SK-N-DZ (cell line): ENCODE results near the gene CKAP5.

Source experiments
- DNase-seq: peaks from one replicate; pipeline ENCODE4 v3.0.0-alpha.2; 2015; ENCODE audit warnings: low spot score

The CKAP5 gene

DNA sequence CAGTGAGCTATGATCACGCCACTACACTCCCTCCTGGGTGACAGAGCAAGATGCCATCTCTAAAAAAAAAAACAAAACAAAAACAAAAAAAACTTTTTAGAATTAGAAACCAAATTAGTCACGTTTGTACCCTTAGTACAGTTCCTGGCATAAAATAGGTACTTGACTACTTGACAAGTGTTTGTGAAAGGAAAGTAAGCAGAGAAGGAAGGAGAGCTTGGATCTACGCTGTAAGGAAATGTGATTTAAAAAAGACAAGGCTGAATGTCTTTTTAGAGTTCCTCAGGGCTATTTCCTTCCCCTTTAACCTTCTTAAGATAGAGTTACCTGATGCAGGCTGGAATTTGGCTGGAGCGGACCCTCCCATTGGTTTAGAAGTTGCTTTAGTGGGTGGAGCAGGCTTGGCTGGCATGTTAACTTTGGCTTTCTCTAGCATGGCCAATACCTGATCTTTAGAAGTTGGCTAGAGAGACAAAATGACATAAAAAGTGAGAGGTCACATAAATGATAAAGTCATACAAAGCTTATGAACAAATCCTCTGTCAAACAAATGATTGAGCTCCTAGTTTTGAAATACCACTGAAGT, 76.4 kb downstream of the CKAP5 start:
- no peak for DNase-seq

DNA sequence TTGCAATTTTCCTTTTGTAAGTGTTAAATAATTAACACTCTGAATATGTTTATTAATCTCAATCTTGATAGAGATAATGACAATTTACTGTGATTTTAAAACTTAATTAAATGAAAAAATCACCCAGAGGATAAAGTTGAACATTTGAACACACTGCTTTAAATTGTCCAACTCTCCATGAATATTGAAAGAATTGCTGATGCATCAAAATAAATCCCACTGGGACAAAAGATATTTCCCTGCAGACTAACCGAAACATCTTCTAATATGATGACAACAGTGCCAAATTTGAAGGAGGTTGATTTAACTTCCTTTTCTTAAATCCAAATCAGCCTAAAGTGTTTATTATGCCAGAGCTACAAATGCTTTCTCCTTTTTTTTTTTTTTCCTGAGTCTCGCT, 79.4 kb downstream of the CKAP5 start:
- DNase-seq = no peak

DNA sequence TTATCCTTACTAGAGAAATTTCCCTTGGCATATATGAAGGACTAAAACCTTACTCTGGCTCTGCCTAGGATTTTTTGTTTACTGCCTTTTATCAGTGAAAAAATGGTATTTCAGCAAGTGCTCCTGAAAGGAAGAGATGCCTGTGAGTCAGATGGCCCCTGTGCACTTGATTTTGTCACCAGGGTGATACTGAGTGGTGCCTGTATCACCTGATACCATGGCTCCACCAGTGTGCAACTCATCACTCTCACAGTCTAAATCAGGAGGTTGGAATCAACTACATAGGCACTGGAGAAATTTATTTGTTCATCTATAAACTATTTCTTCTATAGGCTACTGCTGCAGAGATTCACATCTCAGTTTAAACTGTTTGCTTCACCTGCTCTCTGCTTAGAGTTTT, 83.8 kb downstream of the CKAP5 start:
- DNase-seq = no peak

DNA sequence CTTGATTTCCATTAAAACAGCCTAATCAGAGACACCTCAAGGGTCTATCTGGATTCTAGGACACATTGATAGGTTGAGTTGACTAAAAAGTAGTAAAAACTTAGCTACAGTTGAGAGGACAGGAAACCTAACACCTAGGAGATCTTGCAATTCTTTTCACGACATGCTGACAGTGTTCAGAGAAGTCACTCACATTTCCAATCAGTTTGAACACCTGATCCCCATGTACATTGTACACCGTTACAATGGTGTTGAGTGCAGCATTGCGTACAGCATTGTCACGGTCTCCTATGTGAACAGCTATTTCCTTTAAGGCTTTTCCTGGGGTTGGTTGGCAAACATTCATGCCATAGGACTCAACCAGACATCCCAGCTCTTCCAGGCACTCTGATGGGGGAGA, 84.3 kb downstream of the CKAP5 start:
- no peak for DNase-seq

DNA sequence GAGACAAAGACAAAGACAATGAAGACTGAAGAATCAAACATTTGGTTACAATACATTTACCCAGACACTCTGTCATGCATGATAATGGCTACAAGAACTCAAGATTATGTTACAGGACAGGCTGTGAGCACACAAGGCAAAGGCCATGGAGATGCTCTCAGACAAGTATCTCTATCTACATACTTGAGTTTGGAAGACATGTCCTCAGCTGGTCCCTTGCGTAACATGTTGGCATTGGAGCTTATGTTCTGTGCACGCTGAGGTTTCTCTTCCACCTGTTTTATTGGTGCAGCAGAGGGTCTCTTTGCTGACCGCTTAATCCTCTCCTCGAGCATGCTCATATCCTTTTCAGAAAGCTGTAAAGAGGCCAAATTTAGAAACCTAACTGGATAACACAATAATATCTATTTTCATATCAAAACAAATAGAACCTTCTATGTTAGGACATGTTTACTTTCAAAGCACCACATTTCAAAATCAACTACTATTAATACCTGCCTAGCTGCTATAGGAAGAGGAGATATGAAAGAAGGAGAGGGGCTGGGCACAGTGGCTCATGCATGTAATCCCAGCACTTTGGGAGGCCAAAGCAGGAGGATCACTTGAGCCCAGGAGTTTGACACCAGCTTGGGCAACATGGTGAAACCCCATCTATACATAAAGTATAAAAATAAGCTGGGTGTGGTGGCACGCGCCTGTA, 85.5 kb downstream of the CKAP5 start:
- DNase-seq = no peak

DNA sequence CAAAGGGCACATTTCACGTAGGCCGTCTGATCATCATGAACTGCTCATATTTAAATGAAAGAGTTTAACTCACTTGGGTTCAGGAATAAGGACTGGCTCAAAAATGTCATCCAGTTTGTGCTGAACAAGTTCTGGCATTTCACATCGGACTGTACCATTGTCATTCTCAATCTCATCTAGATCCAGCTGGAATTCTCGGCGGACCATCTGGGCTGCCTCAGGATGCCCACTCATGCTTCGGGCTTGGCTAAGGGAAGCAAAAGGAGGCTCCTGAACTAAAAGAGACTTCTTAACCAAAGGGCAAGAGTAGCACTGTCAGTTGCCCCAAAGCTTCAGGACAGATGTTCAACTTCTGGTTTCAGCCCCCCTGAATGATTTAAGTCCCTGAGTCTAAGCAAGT, 86.9 kb downstream of the CKAP5 start:
- DNase-seq = no peak

DNA sequence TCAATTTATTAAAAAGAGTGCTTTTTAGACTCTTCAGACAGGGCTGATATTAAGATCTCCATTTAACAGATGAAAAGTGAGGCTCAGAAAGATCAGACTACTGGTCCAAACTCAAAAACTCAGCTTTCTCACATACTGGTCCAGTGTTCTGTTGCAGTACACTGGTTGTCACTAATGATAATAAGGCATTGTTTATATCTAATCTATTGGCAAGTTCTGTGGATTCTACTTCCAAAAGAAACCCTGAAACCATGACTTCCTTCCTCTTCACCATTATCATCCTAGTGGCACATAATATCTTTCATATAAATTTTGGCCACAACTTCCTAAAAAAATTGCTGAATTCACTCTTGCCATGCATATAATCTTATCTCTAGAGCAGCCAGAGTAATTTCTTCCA, 90.1 kb downstream of the CKAP5 start:
- no peak for DNase-seq

DNA sequence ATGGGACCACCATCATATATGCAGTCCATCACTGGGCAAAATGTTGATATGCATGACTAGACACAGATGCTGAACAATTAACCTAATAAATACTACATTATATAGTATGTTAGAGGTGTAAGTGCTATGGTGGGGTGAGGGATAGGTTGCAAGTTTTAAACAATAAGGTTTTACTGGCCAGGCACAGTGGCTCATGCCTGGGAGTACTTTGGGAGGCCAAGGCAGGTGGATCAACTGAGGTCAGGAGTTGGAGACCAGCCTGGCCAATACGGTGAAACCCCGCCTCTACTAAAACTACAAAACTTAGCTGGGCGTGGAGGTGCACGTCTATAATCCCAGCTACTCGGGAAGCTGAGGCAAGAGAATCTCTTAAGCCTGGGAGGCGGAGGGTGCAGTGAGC, 98.9 kb downstream of the CKAP5 start:
- DNase-seq = no peak

DNA sequence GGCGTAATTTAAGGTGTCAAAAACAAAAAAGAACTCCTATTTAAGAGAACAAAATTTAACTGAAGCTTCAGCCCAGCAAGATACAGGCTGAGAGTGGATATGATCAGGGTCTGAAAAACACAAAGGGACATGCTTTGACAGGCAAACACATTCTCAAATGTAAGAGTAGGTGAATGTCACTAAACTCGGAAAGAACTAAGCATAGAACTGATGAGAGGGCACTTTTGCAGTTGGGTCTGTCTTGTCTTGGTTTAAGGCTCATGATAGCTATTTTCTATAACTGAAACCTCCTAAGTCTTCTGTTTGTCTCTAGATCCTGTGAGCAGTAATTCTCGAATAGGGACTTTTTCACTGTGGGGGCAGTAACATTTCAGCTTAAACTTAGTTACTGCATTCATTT, 100.1 kb downstream of the CKAP5 start:
- DNase-seq = no peak

DNA sequence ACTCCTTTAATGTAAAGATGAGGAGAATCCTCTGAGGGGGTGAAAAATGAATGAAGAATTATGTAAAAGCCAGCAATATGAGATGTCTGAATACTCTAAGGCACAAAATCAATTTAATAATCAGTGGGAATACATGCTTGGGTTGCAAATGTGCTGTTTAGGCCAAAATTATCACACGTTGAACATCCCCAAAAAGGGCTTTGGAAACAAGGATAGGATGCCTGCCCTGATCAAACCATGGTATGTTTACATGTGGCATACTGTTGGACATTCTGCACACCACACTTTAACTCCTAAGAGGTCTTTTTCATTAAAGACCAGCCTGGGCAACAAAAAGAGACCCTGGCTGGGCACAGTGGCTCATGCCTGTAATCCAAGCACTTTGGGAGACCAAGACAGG, 100.8 kb downstream of the CKAP5 start:
- no peak for DNase-seq

DNA sequence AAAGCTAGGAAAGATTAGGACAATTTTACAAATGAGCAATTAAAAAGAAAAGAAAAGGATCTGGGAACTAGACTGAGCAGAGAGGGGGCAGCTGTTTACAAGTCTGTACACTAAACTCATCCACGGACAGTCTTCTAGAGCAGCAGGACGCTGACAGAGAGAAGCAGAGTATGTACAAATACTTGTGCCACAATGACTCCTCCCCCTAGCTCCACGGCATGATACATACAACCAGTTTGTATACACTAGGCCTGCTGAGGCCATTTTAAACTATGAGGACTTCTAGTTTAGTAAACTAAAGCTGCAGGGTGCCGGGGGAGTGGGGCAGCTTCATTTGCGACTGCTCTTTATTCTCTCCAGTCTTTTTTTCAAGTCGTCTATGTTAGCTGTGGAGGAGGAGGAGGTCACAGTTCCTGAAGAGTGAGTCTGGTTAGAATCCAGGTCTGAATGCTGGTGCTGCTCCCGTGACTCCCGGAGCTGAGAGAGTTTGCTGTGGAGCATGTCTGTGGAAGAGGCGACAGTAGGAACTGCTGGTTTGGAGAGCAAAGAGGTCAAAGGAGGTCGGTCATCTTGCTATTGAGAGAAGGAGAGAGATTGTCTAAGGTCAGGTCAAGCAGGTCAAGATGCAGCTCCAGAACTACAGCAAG, 102.3 kb downstream of the CKAP5 start:
- DNase-seq = no peak

DNA sequence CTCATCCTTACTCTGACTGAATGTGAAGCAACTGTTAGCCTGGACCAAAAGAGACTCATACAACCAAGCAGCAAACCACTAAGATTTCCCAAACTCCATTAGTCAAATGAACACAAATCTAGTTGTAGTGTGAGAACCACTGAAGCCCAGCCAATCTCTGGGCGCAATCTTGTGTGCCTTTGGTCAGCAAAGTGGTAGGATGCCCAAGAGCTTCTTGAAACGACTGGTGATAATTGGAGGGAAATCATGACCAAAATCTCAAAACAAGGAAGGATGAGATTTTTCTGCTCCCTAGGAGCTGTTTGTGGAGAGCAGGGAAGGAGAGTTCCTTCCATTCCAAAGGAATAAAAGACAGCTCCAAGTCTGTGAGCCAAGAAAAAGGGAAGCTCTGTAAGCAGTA, 103.0 kb downstream of the CKAP5 start:
- no peak for DNase-seq

DNA sequence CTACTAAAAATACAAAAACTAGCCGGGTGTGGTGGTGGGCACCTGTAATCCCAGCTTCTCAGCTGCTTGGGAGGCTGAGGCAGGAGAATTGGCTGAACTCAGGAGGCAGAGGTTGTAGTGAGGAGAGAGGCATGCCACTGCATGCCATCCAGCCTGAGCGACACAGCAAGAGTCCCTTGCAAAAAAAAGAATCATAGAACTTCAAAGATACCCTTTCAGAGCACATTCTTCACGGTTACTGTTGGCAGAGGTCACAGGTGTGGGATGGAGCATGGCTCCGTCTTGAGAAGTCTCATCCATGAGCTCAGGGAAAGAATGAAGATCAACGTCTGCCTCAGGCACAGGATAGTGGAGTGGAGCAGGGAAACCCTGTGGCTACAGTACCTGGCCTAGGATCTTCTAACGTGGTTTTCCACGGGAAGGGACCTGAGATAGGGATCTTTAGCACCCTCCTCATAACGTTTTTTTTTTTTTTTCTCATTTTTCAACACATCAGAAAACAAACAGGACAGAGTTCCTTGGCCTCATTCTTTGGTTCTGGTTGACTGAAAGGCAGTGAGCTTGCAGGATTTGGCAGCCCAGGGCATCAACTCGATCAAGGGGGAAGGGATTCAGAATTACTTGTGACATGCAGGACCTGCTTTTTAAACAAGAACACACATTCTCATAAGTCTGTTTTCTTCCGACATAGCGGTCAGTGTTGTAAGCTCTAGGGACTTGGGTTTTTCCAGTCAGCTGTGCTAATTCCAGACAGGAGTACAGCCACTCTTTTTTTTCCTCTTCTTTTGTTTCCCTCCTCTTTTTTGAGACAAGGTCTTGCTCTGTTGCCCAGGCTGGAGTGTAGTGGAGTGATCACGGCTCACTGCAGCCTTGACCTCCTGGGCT, 104.2 kb downstream of the CKAP5 start:
- no peak for DNase-seq

DNA sequence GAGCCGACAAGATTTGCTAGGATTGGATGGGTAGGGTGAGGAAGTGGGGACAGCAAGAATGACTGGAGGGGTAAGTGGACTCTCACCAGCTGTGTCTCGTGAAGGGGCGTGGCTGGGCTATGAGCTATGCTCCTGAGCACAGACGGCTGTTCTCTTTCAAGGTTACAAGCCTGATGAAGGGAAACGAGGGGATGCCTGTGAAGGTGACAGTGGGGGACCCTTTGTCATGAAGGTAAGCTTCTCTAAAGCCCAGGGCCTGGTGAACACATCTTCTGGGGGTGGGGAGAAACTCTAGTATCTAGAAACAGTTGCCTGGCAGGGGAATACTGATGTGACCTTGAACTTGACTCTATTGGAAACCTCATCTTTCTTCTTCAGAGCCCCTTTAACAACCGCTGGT, 107.2 kb downstream of the CKAP5 start:
- DNase-seq = no peak

DNA sequence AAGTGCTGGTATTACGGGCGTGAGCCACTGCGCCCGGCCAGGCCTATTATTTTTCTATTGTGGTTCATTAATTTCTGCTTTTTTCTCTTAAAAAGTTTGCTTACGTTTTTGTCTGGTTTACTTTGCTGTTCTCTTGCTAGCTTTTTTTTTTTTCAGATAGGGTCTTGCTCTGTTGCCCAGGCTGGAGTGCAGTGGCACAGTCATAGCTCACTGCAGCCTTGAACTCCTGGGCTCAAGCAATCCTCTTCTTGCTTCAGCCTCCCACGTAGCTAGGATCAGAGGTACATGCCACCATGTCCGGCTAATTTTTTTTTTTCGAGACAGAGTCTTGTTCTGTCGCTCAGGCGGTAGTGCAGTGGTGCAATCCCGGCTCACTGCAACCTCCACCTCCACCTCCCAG, 108.4 kb downstream of the CKAP5 start:
- no peak for DNase-seq

DNA sequence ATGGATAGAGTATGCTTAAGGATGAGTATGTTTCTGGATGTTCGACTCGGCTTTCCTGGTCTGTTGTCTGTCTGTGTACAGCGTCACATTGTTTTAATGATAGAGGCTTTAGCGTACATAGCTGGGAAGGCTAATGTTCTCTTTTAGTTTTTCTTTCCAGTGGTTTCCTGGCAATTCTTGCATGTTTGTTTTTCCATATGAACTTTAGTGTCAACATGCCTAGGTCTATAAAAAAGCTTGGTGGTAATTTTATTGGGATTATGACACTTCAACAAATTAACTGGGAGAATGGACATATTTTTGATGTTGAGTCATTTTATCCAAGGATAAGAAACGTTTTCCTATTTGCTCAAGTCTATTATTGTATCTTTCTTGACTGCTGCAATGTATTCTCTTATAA, 109.5 kb downstream of the CKAP5 start:
- no peak for DNase-seq

DNA sequence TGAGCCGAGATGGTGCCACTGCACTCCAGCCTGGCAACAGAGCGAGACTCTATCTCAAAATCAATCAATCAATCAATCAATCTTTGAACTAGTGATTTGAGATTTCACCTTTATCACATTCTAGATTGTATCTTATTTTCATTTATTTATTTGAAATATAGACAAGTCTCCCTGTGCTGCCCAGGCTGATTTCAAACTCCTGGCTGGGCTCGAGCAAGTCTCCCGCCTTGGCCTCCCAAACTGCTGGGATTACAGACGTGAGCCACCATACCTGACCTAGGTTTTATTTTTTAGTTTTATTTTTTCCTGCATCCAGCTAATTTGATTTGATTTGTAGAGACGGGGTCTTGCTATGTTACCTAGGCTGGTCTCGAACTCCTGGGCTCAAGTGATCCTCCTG, 109.9 kb downstream of the CKAP5 start:
- no peak for DNase-seq

DNA sequence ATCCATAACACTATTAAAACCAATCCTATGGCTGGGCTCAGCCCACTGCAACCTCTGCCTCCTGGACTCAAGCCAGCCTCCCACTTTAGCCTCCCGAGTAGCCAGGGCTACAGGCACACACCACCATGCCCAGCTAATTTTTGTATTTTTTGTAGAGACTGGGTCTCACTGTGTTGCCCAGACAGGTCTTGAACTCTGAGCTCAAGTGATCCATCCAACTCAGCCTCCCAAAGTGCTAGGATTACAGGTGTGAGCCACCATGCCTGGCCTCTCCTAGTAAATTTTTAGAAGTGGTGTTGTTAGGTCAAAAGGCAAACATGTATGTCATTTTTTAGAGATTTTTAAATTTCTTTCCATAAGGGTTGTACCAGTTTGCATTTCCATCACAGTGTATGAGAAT, 112.8 kb downstream of the CKAP5 start:
- DNase-seq = no peak

DNA sequence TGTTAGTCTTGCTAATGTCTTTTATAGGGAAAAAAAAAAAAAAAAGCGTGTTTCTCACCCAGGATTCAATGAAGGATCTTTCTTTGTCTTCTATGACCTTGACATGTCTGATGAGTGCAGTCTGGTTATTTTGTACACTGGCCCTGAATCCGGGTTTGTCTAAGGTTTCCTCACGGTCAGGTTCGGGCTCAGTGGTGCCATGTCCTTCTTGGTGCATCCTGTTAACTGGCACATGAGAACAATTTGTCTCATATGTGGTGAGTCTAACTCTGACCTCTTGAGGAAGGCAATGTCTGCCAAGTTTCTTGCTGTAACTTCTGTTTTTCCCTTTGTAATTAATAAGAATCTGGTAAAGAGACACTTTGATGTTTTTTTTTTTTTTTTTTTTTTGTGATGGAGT, 114.5 kb downstream of the CKAP5 start:
- no peak for DNase-seq

DNA sequence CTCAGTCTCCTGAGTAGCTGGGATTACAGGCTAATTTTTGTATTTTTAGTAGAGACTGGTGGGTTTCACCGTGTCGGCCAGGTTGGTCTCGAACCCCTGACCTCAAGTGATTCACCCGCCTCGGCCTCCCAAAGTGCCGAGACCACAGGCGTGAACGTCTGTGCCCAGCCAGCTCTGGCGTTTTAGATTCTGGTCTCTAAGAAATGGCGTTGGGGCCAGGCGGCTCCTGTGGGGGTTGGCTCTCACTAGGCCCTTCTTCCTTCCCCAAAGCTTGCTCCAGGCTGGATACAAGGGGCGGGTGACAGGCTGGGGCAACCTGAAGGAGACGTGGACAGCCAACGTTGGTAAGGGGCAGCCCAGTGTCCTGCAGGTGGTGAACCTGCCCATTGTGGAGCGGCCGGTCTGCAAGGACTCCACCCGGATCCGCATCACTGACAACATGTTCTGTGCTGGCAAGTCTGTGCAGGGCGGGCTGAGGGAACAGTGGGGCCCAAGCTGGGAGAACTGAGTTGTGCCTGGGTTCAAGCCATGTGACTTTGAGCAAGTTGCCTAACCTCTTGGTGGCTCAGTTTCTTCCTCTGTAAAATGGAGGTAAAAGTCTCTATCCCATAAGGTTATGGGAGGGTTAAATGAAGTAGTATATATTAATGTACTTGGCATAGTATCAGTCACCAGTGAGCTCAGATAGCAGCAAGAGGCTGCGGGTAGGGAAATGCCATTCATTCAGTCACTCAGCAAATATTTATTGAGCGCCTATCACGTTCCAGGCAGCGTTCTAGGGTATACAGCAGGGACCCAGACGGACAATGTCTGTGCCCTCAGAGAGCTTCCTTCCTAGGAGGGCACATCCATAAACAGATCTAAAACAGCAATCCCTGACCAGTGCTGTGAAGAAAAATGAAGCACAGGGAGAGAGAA, 116.7 kb downstream of the CKAP5 start:
- DNase-seq = no peak

DNA sequence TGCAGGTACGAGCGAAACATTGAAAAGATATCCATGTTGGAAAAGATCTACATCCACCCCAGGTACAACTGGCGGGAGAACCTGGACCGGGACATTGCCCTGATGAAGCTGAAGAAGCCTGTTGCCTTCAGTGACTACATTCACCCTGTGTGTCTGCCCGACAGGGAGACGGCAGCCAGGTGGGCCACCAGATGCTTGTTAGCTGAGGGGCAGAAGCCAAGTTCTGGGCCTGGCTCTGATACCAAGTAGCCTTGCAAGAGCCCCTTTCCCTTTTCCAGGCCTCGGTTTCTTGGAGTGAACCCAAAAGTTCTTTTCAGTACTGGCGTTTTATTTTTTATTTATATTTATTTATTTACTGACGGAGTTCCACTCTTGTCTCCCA, 117.4 kb downstream of the CKAP5 start:
- no peak for DNase-seq
